GM21528 (cell line): ENCODE measurements around the gene TMEM62.
A peak's percentile ranks its signal among the peaks of the same experiment; 100 is the strongest.
"Not testable (repeated sequence)": the region's sequence is repeated elsewhere in the genome, so short reads cannot be mapped to it uniquely, and the experiment has no call there.

Experiments used
- ATAC-seq: cut with Tn5 transposase; IDR thresholded peaks from one replicate; pipeline ENCODE4 v1.9.1; 2021; ENCODE audit warnings: mild to moderate bottlenecking, moderate library complexity; ENCODE audit not compliant: unreplicated experiment, low FRiP score

TMEM62 gene

DNA sequence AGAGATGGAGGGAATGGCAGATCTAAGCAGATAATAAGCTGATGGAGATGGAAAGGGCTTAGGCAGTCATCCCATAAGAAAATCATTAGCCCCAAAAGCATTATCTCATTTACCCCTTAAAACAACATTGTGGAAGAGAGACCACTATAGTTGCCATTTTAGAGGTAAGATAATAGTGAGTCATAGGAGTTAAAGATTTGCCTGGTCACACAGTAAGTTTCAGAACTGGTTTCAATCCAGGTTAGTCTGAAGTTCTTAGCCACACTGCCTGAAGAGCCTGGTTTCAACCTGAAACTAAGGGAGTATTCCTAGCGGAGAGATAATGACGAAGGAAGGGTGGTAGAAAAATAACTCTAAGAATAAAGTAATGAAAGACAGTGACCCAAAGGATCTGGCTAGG lies 14.6 kb upstream of the TMEM62 start:
- no peak for ATAC-seq

DNA sequence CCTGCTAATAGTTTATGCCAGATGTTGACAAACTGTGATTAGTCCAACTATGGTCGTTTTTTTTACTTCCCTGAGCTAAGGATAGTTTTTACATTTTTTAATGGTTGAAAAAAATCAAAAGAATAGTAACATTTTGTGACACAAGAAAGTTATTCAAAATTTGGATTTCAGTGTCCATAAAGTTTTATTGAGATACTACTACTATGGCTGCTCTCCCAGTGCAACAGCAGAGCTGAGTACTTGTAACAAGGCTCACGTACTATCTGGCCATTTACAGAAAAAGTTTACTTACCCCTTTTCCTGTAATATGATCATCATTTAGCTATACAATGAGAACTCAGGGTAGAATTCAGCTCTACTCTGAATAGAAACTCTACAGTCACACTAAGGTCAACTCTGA lies 11.5 kb upstream of the TMEM62 start:
- no peak for ATAC-seq

DNA sequence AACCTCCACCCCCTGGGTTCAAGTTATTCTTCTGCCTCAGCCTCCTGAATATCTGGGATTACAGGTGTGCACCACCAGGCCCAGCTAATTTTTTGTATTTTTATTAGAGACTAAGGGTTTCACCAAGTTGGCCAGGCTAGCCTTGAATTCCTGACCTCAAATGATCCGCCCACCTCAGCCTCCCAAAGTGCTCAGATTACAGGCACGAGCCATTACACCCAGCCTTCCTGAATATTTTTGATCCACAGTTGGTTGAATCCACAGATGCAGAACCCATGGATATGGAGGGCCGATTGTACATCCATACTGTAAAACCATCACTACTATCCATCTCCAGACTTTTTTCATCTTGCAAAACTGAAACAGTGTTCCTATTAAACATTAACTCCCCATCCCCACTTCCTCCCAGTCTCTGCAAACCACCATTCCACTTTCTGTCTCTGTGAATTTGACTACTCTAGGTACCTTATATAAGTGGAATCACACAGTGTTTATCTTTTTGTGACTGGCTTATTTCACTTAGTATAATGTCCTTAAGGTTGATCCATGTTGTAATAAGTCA lies 8.2 kb upstream of the TMEM62 start:
- no peak for ATAC-seq

DNA sequence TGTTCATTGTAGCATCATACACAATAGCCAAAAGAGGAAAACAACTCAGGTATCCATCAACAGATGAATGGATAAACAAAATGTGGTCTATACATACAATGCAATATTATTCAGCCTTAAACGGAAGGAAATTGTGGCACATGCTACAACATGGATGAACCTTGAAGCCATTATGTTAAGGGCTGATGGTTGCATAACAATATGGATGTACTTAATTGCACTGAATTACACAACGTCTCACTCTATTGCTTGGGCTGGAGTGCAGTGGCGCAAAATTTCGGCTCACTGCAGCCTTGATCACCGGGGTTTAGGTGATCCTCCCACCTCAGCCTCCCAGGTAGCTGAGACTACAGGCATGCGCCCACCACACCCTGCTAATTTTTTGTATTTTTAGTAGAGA lies 7.0 kb upstream of the TMEM62 start:
- no peak for ATAC-seq

DNA sequence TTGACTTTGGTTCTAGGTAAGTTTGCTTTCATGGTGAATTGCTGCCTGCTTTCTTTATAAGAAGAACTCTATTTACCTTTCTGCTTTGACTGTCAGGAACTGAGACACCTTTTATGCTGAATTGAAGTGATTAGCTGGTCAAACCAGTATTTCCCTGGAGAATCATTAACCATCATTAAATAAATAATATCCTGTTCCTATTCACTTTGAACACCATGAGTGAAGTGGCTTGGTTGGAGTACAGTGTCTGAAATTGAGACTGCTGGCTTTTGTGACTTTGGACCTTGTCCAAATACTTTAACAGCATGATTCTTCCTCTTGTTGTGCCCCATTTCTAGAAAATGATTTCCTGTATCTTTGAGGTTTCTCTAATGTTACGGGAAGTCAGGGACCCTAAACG lies 5.6 kb upstream of the TMEM62 start:
- no peak for ATAC-seq

DNA sequence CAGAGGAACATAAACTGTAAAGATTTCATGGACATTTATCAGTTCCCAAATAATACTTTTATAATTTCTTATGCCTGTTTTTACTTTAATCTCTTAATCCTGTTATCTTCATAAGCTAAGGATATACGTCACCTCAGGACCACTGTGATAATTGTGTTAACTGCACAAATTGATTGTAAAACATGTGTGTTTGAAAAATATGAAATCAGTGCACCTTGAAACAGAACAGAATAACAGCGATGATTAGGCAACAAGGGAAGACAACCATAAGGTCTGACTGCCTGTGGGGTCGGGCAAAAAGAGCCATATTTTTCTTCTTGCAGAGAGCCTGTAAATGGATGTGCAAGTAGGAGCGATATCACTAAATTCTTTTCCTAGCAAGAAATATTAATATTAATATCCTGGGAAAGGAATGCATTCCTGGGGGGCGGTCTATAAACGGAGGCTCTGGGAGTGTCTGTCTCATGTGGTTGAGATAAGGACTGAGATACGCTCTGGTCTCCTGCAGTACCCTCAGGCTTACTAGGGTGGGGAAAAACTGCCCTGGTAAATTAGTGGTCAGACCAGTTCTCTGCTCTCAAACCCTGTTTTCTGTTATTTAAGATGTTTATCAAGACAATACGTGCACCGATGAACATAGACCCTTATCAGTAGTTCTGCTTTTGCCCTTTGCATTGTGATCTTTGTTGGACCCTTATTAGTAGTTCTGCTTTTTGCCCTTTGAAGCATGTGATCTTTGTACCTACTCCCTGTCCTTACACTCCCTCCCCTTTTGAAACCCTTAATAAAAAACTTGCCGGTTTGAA lies 5.0 kb upstream of the TMEM62 start:
- ATAC-seq, result not testable (repeated sequence)

DNA sequence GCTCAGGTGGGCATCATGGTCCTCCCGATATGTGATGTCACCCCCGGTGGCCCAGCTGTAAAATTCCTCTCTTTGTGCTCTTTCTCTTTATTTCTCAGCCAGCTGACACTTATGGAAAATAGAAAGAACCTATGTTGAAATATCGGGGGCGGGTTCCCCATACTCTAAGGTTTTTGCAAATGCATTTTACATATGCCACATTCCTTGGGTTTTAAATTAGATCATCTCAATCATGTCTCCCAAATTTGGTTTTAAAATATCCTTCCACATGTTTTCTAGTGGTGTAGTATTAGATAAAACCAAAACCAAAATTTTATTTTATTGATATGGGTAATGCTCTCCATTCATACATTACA lies 4.4 kb upstream of the TMEM62 start:
- ATAC-seq, result no peak

DNA sequence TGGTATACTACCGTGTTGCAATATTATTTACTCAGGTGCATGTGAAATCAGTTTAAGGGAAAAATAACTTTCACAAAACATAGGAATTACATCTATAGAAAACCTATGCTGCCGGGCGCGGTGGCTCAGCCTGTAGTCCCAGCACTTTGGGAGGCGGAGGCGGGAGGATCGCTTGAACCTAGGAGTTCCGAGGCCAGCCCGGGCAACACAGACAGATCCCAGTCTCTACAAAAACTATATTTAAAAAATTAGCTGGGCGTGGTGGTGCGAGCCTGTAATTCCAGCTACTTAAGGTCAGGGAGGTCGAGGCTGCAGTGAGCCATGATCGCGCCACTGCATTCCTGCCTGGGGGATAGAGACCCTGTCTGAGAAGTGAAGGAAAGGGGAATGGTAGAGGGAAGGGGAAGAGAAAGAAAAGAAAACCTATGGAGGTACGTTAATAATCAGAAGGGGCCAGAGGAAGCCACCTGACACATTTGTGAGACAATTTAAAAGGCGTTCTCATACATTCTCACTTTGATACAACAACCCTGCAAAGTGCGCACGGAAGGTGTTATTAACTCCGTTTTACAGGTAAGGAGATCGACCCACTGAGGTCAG lies 456 bp upstream of the TMEM62 start:
- ATAC-seq, result no peak

DNA sequence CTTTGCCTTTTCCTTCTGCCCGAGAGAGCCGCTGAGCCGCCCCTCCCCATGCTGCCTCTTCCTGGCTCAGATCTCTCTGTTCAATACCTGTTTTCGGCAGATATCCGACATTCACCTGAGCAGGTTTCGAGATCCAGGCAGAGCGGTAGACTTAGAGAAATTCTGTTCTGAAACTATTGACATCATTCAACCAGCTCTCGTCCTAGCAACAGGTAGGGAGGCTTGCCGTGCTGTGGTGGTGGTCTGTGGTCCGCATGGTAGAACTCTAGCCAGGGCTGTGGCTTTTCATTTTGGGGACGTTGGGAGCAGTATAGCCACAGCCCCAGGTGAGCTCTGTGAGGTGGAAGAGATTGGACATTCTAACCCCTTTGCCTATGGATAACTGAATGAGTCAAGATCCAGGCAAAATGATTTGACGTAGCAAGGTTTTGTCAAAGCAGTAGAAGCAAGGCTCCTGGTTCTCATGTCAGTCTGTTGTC lies 810 bp downstream of the TMEM62 start:
- peak; percentile 12 for ATAC-seq

DNA sequence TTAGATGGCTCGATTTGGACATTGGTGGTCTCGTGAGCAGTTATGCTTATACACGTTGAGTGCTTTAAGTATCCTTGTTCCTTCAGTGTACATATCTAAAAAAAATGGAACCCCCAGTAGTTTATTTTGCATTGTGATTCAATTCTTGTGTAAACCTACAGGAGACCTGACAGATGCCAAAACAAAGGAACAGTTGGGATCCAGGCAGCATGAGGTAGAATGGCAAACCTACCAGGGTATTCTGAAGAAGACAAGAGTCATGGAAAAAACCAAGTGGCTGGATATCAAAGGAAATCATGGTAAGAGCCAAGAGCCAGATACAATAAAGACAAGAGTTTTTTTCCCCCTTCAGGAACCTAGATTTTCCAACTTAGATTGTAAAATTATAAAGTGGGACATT lies 2.0 kb downstream of the TMEM62 start:
- no peak for ATAC-seq

DNA sequence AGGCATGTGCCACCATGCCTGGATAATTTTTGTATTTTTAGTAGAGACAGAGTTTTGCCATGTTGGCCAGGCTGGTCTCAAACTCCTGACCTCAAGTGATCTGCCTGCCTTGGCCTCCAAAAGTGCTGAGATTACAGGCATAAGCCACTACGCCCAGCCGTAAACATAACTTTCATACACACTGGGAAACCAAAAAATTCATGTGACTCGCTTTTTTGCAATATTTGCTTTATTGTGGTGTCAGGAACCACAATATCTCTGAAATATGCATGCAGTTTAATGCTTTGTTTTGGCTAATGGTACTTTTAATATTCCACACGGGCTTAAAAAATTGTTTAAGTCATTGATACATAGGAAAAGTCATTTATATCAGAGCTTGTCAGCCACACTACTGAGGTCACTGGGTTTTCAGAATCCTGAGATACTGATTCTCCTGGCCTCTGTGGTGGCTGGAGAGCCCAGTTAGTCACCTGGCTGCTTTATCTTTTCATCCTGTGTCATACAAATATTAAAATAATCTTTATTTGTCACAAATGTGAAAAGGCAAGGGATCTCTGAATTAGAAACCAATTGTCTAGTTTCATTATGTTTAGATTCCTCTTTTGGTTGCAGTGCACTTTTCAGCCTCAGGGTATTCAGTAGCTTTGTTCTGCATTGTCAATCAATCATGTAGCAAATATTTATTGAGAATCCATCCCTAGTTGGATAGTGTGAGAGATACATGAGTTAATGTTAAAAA lies 10.0 kb downstream of the TMEM62 start:
- ATAC-seq, result no peak

DNA sequence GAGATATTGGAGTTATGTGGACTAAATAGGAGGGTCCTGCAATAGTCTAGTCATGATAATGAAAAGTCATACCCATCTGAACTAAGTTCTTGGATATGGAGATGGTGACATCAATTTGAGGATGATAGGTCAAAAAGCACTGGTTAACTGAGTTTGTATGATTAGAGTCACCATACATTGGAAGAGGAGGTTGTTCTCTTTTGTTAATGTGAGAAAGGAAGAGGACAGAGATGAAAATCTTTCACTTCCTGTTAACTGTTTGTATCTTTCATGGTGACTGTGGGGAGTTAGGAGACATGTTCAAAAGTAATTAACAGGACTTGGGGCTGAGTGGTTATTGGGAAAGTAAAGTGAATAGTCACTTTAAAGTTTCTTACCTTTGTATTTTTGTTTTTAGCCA lies 11.1 kb downstream of the TMEM62 start:
- ATAC-seq, result no peak

DNA sequence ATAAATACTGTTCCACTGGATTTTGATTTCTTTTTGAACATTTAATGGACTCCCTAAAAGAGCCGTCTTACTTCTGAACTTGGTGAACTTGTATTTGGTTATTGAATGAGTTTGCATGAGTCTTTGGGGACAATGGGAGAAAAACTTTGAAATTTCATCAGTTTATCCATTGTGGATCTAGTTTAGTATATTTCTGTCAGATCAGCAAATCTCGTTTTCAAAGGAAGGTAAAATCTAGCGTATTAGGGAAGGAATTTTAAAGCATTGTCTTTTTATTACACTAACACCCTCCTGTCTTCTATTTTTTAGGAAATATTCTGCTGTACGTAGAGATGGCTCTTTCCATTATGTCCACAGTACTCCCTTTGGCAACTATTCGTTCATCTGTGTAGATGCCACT lies 12.8 kb downstream of the TMEM62 start:
- no peak for ATAC-seq

DNA sequence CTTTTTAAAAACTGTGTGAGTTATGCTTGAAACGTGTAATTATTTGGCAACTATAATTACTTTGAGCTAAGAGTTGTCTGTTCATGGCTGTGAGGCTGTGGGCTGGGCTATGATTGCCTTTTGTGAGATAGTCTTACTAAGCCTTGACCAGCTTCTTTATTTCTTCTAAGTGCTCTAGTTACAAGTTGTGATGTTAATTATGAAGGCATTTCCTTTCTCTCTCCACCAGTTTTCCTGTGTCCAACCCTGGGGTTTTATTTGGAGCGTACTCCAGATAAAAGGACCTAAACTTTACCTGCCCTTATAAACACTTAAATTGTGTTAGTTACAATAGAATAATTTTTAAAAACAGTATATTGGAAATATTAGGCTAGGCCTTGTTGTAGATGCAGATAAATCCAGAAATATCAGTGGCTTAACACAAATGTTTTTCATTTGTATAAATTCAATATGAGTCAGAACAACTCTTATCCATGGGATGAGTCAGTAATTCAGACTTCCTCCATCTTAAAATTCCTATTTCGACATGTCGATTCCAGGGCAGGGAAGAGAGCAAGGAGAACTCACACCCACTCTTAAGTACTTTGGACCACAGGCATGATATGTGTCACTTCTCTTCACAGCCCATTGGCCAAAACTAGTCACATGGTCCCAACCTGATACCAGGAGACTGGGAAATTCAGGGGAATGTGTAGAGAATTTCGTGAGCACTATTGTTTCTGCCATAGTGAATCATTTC lies 17.0 kb downstream of the TMEM62 start:
- ATAC-seq, result no peak

DNA sequence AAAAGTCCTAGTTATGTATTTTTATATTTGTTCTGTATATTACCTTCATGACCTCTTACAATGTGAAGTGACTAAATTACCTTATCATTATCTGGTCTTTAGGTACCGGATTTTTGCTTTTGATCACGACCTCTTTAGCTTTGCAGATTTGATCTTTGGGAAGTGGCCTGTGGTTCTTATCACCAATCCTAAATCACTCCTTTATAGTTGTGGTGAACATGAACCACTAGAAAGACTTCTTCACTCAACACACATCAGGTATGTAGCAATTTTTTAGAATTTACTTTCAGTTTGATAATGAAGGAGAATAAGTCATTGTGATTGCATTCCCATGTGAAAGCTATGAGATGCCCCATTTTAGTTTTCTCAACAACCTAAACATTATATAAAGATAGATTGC lies 18.3 kb downstream of the TMEM62 start:
- ATAC-seq, result no peak

DNA sequence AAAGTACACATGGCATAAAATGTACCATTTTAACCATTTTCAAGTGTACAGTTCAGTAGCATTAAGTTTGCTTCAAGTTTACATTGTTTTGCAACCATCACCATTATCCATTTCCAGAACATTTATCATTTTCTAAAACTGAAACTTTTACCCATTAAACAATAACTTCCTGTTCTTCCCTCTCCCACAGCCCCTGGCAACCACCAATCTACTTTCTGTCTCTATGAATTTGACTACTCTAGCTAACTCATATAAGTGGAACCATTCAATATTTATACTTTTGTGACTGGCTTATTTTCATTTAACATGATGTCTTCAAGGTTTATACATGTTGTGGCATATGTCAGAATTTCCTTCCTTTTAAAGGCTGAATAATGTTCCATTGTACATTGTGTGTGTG lies 19.9 kb downstream of the TMEM62 start:
- no peak for ATAC-seq

DNA sequence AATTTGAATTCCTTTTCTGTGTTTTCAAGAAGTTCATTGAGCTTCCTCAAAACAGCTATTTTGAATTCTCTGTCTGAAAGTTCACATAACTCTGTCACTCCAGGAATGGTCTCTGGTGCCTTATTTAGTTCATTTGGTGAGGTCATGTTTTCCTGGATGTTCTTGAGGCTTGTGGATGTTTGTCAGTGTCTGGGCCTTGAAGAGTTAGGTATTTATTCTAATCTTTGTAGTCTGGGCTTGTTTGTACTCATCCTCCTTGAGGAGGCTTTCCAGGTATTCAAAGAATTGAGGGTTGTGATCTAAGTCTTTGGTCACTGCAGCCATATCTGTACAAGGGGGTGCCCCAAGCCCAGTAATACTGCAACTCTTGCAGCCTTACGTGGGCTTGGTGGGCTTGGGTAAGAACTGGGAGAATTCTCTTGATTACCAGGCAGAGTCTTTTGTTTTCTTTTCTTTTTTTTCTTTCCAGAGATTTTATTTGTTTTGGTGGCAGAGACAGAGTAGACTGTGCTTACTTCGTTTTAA lies 32.5 kb downstream of the TMEM62 start:
- no peak for ATAC-seq

DNA sequence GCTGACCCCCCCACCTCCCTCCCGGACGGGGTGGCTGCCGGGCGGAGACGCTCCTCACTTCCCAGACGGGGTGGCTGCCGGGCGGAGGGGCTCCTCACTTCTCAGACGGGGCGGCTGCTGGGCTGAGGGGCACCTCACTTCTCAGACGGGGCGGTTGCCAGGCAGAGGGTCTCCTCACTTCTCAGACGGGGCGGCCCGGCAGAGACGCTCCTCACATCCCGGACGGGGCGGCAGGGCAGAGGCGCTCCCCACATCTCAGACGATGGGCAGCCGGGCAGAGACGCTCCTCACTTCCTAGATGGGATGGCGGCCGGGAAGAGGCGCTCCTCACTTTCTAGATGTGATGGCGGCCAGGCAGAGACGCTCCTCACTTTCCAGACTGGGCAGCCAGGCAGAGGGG lies 33.9 kb downstream of the TMEM62 start:
- ATAC-seq, result not testable (repeated sequence)

DNA sequence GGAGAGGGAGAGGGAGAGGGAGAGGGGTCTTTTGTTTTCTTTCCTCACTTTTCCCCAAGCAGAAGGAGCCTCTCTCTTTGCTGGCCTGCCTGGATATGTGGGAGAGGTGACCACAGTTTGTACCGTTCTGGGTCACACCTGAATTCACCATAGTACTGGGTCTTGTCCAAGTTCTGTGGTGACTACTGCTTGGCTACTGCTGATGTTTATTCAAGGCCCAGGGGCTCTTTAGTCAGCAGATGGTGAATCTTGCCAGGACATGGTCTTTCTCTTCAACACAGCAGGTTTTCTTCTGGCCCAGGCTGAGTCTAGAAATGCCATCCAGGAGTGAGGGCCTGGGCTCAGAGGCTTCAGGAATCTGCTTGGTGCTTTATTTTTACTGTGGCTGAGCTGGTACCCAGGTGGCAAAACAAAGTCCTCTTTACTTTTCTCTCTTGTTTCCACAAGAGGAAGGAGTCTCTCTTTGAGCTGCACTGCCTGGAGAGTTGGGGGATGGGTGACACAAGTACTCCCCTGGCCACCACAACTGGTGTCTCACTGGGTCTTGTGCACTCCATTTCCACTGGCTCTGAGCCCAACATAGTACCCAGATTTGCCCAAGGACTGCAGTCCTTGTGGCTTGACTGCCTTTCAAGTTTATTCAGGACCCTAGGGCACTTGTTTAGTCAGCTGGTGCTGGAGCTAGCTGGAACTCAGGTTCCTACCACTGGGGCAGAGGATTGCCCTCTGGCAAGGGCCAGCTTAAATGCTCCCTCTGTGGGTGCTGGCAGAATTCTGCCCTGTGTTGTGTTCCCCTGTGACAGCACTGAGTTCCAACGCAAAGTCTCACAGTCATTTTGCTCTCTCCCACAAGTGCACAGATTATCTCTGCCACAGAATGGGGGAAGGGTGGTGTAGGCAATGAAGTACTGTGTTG lies 35.1 kb downstream of the TMEM62 start:
- ATAC-seq, result no peak
